Lower leg skin (tissue), 4 donors: Measurements from ENCODE around the gene CCNH. TPM values are rescaled to one million over a fixed set of nuclear protein-coding genes. Genes with fewer than 3 reads are reported as not detected.

Experiments used
- DNase-seq, 2 donors: peaks; one replicate each; pipeline ENCODE4 v3.0.0-alpha.2; 2019; ENCODE audit warnings: low spot score in 2 of 2
- H3K4me3 ChIP-seq: fragments of 200-600 bp; sonication (generic); 2 replicates; pipeline ENCODE4 v1.5.1; 2017; ENCODE audit warnings: mild to moderate bottlenecking, low read depth; ENCODE audit not compliant: poor library complexity, severe bottlenecking
- POLR2A ChIP-seq, 2 donors: fragments of 450-650 bp; IDR thresholded peaks; one replicate each; pipeline ENCODE4 v1.6.1; 2016 to 2017; ENCODE audit warnings: antibody characterized with exemption in 2 of 2, mild to moderate bottlenecking in 1 of 2, moderate library complexity in 1 of 2
- WGBS, 2 donors: methylation state at CpG; one replicate each; pipeline ENCODE4 v1.1.5; 2018; 5-methylcytosine and 5-hydroxymethylcytosine counted together
- intact Hi-C: fragments of 100-400 bp; cut with DNase I; formaldehyde crosslinking; loops from one replicate; pipeline ENCODE4 v1.15.0; 2023; ENCODE audit warnings: low total_unique reads
- total RNA-seq, 4 donors: library from RNA; depleted of rRNA; stranded (reverse); fragments of >200 nt; gene quantifications; one replicate each; pipeline ENCODE4 v1.1.0, GENCODE V29; 2016
- TF ChIP-seq, protein P1 (sequence below), 3 donors: fragments of 450-650 bp; IDR thresholded peaks; one replicate each; pipeline ENCODE4 v1.5.1; 2016; ENCODE audit warnings: antibody characterized with exemption in 3 of 3, mild to moderate bottlenecking in 3 of 3, moderate library complexity in 2 of 3

CCNH gene
- total RNA-seq, 4 donors from 2014 or later = 44.1 to 82.3 (median 66.5) TPM

DNA sequence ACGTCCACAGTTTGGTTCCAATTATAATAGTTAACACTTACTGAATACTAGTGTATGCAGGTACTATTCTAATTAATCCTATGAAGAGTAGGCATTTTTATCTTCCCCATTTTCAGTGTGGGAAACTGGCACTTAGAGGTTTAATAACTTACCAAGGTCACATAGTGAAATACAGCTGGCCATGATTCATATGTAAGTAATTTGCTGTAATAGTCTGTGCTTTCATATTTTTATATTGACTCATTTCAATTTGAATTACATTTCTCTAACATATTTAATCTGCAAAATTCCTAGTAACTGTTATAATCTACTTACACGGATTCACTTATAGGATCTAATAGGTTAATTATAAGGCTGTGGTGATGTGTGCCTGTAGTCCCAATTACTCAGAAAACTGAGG lies 19.4 kb downstream of the CCNH start:
- 47 to 56% methylated on average over 2 of the region's 2 CpGs for WGBS, 2 donors
- H3K4me3 ChIP-seq = no peak overlapping the region
- DNase-seq = no peak
- TF ChIP-seq POLR2A (IDR thresholded peaks at IDR 0.05) = no peak
- TF ChIP-seq, protein P1, sequence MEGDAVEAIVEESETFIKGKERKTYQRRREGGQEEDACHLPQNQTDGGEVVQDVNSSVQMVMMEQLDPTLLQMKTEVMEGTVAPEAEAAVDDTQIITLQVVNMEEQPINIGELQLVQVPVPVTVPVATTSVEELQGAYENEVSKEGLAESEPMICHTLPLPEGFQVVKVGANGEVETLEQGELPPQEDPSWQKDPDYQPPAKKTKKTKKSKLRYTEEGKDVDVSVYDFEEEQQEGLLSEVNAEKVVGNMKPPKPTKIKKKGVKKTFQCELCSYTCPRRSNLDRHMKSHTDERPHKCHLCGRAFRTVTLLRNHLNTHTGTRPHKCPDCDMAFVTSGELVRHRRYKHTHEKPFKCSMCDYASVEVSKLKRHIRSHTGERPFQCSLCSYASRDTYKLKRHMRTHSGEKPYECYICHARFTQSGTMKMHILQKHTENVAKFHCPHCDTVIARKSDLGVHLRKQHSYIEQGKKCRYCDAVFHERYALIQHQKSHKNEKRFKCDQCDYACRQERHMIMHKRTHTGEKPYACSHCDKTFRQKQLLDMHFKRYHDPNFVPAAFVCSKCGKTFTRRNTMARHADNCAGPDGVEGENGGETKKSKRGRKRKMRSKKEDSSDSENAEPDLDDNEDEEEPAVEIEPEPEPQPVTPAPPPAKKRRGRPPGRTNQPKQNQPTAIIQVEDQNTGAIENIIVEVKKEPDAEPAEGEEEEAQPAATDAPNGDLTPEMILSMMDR (IDR thresholded peaks at IDR 0.05) = no peak
- intact Hi-C loops = no loop called here

DNA sequence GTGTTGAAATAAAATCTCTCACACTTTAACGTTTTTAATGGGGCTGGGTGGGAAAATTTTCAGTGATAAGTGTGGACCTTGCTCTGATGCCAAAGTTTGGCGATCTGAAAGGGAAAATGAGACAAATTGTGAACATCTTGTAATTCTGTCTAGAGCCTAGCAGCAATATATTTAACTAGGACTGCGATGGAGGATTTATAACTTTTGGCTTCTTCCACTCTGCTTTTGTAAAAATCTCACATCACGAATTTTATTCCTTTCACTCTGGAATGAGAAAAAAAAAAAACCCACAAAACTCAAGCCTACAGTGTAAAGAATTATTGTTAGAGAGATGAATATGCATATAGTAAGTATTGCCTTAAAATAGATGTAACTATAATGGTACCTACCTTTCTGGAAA lies 19.9 kb downstream of the CCNH start:
- intact Hi-C loops = no loop called here
- DNase-seq = no peak
- no peak for TF ChIP-seq POLR2A (IDR thresholded peaks at IDR 0.05)
- TF ChIP-seq, protein P1 (IDR thresholded peaks at IDR 0.05) = no peak
- H3K4me3 ChIP-seq = no peak overlapping the region
- 56 to 63% methylated on average over 4 of the region's 4 CpGs for WGBS, 2 donors

DNA sequence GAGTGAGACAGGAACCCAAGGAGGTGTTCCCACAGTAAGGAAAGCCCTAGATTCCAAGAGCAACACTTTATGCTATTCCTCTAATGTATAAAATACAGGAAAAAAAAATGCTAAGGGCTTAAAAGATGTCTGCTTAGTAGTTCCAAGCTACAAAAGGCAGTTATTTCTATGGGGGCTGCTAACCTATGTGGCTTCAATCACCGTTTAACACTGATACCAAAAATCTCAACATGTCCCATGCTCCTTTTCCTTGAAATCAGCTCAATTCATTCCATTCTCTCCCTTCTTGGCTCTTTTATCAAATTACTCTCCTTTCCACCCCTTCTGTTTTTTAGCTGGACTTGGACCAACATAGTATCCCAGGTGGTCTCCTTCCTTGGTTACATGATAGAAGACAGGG lies 20.6 kb downstream of the CCNH start:
- TF ChIP-seq, protein P1 (IDR thresholded peaks at IDR 0.05) = no peak
- no peak for TF ChIP-seq POLR2A (IDR thresholded peaks at IDR 0.05)
- intact Hi-C loops = no loop called here
- 81 to 91% methylated on average over 1 of the region's 1 CpG for WGBS, 2 donors

DNA sequence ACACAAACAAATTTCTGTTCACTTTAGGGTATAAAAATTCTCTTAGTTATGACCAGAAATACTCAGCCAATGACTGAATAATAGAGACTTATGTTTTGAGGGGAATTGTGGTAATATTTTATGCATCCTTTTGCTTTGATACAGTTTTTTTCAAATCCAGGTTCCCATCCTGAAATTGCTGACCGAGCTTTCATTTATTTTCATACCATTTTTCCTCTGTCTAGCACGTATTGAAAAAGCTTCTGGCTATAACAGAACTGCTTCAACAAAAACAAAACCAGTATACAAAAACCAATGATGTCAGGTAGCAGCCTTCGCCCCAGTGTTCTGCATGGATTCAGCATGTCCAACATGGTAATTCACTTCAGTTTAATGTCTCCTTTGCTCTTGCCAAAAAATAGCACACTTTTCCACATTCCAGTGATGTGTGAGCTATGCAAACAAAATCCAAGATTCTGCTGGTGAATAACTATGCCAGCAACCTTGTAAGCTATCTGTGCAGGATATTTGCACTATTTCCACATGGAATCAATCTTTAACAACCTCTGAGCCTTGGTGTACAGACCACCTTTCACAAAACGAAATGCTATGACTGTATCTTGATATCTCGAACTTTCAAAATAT lies 22.0 kb downstream of the CCNH start:
- 80 to 84% methylated on average over 5 of the region's 5 CpGs for WGBS, 2 donors
- DNase-seq = no peak
- intact Hi-C loops = no loop called here
- no peak overlapping the region for H3K4me3 ChIP-seq
- TF ChIP-seq, protein P1 (IDR thresholded peaks at IDR 0.05) = no peak
- TF ChIP-seq POLR2A (IDR thresholded peaks at IDR 0.05) = no peak

More for the DNA sequence above, 20.6 kb downstream of the CCNH start:
- H3K4me3 ChIP-seq = no peak overlapping the region
- DNase-seq = no peak

DNA sequence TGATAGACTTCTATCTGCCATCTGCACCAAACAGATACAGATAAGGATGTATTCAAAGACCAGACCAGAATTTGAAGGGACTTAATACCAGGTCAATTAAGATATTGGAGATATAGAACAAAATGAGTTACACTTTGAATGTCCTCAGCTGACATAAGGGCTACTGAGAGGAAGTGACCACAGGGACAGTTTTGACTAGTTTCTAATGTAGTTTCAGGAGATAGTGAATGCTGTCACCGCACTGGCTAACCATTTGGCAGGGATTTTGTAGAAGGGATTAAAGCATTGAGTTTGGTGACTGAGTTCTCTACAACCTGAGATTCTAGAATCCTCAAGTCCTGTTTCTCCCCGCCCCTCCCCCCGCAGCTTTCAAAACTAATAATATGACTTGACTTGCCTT lies 22.7 kb downstream of the CCNH start:
- WGBS, 2 donors = 95 to 96% methylated on average over 3 of the region's 3 CpGs
- TF ChIP-seq, protein P1 (IDR thresholded peaks at IDR 0.05) = no peak
- no peak for TF ChIP-seq POLR2A (IDR thresholded peaks at IDR 0.05)
- H3K4me3 ChIP-seq = no peak overlapping the region
- intact Hi-C loops = no loop called here
- no peak for DNase-seq
